B cell (primary cell): ENCODE results near the gene XPNPEP1.

ENCODE experiments used
- CTCF ChIP-seq: fragments of 200-600 bp; IDR thresholded peaks from one replicate; pipeline ENCODE4 v1.8.0; 2022; ENCODE audit warnings: antibody characterized with exemption, mild to moderate bottlenecking
- EZH2 ChIP-seq: IDR thresholded peaks from 2 replicates; pipeline ENCODE4 v1.6.1; 2012; ENCODE audit warnings: borderline replicate concordance, low read depth, mild to moderate bottlenecking, moderate library complexity, low read length; ENCODE audit not compliant: insufficient read depth, poor library complexity, severe bottlenecking

- TF ChIP-seq CTCF: no peak
- no peak for TF ChIP-seq EZH2
Observed at GRCh38 chr10:109886037-109886780, 37.1 kb downstream of the XPNPEP1 start.
